GM21723 (cell line): Measurements from ENCODE around the gene HNRNPL.
A peak's percentile ranks its signal among the peaks of the same experiment; 100 is the strongest.
"Not testable (repeated sequence)": the region's sequence is repeated elsewhere in the genome, so short reads cannot be mapped to it uniquely, and the experiment has no call there.

Experiments used
- ATAC-seq: cut with Tn5 transposase; IDR thresholded peaks from one replicate; pipeline ENCODE4 v1.9.1; 2021; ENCODE audit warnings: mild to moderate bottlenecking, moderate library complexity; ENCODE audit not compliant: unreplicated experiment

HNRNPL gene

DNA sequence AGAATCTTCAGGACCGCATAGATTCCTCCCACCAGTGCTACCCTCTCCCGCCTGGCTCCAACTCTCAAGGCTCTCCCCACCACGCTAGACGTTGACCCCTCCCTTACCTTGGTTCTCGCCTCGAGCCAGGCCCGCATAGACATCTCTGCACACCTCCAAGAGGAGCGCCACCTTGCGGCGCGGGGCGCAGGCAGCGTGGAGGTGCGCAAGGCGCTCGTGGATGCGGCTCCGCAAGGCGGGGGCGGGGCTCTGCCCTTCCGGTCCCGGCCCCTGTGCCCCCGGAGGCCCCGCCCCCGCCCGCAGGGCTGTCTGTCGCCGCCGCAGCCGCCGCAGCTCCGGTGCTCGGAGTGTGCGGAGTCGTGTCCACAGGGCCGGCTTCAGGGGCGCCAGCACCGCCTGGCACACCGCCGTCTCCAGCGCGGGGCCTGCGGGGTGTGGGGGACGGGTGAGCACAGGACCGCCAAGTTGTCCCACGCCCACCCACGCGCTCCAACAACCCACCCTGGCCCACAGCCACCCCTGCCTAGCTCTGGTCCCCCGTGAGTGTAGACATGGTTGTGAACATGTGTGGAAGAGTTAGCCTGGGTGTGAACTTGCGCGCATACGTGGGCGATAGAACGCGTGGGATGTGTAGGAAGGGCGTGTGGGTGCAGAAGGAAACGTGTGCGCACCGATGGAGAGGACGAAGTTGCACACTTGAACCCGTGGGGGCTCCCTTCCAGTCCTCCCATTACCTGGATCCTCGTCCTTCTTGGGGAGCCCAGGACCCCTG, 20.2 kb upstream of the HNRNPL start:
- ATAC-seq: peak; percentile 61

DNA sequence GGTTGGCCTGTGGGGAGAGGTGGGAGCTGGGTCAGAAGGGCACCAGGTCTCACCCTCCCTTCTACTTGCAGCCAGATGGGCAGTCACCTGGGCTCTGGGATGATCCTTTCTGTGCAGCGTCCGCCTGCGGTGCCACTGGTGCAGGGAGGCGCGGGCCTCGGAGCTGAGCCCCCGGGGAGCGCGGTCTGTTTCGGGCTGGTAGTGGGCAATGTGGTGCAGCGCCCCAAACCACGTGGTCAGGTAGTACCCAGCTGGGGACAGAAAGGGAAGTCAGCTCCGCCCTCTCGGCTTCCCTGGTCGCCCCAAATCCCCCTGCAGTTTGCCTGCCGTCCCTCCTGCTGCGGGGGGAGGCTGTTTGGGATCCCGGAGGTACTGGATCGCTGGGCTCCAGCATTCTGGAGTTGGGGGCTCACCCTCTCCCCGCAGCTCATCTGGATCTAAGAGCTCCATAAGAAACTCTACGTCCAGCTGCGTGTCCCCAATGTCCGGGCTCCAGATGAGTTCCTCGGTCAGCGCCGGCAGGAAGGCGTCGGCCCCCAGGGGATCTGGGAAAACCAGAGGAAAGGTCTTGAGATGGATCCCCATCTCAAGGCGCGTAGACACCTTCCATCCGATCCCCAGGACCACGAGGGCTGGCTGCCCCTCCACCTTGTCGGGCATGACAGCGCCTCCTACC, 19.5 kb upstream of the HNRNPL start:
- no peak for ATAC-seq

DNA sequence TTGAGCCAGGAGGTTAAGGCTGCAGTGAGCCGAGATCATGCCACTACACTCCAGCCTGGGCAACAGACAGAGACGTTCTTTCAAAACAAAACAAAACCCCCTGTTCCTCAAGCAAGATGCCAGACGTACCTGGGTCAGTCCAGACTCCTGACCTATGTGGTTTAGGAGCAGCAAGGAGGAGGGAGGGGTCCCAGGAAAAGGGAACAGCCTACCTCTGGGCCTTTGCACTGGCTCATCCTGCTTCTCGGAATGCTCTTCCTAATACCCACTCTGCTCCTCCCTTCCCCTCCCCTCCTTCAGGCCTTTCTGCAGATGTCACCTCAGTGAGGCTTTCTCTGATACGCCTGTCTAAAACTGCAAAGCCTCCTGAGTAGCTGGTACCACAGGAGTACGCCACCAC, 18.8 kb upstream of the HNRNPL start:
- no peak for ATAC-seq

DNA sequence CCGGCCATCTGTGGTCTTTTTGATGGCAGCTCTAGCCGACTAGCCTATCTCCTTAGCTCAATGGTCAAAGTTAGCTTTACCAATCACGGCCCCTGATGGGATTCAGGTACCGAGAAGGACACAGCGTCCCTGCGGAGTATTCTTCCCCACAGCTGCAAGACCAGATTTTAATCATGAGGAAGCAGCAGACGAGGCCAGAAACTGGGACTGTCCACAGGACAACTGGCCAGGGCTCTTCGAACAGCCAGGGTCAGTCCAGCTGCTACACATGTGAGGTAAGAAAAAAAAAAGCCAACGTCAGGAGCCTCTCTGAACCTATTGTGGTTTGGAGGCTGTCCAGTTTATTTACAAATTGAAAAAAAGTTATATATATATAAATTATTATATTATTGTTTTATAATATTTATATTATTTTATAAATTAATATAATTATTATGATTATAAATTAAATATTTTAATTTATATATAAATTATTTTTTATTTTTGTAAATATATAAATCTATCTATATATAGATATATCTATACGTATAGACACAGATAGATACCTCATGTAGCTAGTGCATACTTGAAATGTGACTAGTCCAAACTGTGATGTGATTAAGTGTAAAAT, 17.5 kb upstream of the HNRNPL start:
- ATAC-seq: no peak

DNA sequence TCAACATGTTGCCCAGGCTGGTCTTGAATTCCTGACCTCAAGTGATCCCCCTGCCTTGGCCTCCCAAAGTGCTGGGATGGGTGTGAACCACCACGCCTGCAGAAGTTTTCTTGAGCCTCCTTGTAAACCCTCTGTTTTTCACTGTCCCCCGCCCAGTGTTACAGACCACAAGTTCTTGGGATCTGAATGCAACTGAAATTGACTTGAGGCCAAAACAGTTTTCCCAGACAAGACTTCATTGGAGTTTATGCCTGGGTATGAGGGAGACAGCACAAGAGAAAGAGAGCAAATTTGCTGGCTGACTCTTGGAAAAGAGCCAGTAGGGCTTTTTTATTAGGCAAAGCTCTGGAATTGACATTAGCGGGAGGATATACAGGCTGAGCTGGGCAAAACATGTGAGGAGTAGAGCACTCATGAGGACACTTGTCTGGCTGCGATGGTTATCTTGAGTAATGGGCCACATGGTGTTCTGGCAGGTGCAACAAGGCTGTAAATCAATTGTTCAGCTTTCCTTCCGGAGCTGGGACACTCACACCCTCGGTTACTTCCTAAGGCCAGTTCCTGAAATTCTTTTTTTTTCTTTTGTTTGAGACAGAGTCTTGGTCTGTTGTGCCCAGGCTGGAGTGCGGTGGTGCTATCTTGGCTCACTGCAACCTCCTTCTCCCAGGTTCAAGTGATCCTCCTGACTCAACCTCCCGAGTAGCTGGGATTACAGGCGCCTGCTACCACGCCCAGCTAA, 12.7 kb upstream of the HNRNPL start:
- ATAC-seq: no peak

DNA sequence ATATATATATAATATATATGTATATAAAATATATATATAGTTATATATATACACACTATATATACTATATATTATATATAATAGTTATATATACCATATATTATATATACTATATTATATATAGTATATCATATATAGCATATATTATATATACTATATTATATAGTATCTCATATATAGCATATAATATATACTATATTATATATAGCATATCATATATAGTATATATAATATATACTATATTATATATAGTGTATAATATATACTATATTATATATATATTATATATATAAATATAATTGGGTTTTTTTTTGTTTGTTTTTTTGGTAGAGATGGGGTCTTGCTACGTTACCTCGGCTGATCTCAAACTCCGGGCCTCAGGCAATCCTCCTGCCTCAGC, 11.6 kb upstream of the HNRNPL start:
- no peak for ATAC-seq

DNA sequence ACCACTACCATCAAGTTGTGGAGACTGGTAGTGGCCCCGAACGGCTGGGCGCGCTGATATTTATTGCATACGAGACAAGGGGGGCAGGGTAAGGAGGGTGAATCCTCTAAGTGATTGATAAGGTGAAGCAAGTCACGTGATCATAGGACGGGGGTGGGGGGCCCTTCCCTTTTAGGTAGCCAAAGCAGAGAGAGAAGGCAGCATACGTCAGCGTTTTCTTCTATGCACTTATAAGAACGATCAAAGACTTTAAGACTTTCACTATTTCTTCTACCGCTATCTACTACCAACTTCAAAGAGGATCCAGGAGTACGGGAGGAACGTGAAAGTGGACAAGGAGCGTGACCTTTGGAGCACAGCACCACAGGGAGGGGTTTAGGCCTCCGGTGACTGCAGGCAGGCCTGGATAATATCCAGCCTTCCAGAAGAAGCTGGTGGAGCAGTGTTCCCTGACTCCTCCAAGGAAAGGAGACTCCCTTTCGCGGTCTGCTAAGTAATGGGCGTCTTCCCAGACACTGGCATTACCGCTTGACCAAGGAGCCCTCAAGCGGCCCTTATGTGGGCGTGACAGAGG, 9.9 kb upstream of the HNRNPL start:
- not testable (repeated sequence) for ATAC-seq

DNA sequence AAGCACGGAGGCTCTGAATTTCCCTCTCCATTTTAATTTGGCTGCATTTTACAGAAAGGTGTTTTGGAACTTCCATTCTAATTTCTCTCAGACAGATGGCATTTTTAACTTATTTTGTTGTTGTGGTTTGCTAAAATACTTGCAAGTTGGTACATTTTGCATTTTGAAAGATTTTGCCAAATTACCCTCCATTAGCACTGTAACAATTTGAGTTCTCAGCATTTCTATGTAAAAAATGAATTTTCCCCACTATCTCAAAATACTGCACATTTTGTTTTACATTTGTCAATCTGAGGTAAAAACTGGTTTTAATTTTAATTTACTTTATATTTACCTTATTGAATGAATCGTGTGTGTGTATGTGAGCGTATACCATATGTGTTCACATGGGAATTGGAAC, 7.0 kb upstream of the HNRNPL start:
- no peak for ATAC-seq

DNA sequence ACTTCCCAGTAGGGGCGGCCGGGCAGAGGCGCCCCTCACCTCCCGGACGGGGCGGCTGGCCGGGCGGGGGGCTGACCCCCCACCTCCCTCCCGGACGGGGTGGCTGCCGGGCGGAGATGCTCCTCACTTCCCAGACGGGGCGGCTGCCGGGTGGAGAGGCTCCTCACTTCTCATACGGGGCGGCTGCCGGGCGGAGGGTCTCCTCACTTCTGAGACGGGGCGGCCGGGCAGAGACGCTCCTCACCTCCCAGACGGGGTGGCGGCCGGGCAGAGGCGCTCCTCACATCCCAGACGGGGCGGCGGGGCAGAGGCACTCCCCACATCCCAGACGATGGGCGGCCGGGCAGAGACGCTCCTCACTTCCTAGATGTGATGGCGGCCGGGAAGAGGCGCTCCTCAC, 6.0 kb upstream of the HNRNPL start:
- ATAC-seq: not testable (repeated sequence)

DNA sequence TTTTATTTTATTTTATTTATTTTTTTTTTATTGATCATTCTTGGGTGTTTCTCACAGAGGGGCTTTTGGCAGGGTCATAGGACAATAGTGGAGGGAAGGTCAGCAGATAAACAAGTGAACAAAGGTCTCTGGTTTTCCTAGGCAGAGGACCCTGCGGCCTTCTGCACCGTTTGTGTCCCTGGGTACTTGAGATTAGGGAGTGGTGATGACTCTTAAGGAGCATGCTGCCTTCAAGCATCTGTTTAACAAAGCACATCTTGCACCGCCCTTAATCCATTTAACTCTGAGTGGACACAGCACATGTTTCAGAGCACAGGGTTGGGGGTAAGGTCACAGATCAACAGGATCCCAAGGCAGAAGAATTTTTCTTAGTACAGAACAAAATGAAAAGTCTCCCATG, 5.2 kb upstream of the HNRNPL start:
- not testable (repeated sequence) for ATAC-seq

DNA sequence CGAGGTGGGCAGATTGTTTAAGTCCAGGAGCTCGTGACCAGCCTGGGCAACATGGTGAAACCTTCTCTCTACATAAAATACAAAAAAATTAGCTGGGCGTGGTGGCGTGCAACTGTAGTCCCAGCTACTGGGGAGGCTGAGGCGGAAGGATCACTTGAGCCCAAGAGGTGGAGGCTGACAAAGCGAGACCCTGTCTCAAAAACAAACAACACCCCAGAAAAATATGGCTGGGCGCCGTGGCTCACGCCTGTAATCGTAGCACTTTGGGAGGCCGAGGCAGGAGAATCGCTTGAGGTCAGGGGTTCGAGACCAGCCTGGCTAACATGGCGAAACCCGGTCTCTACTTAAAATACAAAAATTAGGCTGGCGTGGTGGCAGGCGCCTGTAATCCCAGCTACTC, 3.4 kb upstream of the HNRNPL start:
- no peak for ATAC-seq

DNA sequence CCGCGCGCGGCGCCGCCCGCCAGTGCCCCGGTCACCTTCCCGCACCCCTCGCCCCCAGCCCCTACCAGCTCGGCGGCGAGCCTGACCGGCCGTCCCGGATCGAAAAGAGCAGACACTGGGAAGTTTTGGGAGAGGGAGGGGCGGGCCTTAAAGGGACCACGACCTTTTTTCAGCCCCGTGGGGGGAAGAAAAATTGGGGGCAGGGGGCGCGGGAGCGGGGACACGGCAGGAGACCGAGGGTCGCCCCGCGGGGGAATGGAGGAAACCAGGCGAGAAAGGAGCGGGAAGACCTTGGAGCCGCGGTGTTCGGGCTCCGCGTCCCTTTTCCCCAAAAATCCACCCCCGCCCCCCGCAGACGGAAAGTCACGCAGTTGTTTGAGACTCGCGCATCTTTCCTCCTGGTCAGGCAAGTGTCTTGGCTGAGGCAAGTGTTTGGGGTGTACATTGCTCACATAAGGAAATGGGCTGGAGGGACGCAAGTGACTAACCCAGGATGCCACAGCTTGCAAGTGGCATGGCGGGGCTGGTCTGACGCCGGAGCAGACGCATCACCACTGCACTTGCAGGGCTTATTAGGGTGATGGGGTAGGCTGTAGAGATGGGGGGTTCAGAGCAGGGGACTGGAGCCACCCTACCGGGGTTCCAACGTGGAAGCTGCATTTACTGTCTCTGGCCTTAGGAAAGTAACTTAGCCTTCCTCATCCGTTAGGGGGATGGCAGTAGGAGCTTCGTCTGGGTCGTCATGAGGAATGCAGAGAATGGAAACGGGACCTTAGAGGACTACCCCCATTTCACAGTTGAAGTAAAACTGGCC, 2.7 kb upstream of the HNRNPL start:
- ATAC-seq: no peak

DNA sequence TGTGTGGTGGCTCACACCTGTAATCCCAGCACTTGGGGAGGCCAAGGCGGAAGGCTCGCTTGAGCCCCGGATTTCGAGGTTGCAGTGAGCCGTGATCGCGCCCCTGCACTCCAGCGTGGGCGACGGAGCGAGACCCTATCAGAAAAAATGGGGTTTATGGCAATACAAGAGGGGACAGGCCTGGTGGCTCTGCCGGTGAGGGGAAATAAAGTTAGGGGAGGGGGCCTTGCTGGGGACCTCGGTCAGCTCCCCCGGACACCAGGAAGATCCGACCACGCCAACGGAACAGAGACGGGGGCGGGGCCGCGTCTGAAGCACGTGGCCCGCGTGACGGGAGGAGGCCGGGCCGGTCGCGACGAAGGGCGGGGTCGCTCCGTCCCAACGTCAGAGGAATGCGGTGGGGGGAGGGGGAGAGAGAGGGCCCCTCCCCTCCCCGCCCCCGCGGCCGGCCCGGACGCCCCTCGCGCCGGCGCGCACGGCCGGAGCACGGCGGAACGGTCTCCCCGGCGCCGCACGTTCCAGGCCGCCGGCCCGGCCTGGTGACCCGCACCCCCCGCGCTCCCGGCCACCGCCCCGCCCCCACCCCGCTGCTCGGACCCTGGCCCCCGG, 1.9 kb upstream of the HNRNPL start:
- ATAC-seq: no peak

DNA sequence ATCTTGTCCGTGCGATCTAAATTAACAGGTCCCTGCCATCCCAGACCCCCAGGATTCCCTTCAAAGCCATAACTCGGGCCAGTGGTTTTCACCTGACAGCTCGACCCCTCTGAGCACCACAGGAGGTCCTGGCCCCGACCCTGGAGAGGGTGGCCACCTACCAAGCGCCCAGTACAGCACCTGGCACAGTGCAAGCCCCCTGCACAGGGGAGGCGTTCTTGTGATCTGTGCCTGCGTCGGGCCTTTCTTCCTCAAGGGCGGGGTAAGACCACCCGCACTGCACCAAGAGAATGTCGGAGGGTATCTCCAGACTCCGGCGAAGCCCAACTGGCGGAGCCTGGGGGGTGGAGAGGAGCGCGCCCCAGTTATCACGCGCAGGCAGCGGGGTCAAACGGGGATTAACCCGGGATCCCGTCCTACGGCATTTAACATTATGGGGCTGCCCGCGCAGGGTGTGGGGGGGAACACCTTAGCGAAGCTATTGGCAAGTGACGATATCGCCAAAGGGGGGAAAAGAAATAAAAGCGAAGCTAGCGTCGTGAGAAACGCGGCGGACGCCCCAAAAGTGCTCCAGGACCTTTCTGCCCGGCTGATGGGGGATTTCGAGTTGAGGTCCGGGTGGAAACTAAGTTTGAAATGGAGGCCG, 1.3 kb upstream of the HNRNPL start:
- no peak for ATAC-seq

DNA sequence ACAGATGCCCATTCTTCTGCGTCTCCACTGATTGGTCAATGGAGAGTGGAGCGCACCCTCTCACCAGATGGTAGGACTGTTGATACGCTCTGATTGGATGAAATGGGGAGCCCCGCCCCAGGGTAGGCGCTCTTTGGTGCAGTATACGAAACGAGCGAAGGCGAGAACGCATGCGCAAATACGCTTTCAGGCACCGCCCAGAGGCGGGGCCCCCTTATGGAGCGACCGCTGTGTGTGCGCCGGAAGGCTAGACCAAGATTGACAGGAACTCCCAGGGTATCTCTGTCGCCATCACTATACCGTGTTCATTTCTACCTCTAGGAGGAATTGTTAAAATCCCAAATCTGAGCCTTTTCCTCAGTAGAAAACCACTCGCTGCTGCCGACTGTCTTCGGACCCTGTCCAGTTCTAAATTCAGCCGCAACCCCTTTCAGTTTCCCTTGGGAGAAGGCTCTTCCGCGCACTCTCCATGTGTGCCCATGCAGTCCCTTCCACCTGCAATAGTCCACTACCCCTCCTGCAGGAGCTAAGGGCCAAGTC, 720 bp upstream of the HNRNPL start:
- ATAC-seq: peak; percentile 67

DNA sequence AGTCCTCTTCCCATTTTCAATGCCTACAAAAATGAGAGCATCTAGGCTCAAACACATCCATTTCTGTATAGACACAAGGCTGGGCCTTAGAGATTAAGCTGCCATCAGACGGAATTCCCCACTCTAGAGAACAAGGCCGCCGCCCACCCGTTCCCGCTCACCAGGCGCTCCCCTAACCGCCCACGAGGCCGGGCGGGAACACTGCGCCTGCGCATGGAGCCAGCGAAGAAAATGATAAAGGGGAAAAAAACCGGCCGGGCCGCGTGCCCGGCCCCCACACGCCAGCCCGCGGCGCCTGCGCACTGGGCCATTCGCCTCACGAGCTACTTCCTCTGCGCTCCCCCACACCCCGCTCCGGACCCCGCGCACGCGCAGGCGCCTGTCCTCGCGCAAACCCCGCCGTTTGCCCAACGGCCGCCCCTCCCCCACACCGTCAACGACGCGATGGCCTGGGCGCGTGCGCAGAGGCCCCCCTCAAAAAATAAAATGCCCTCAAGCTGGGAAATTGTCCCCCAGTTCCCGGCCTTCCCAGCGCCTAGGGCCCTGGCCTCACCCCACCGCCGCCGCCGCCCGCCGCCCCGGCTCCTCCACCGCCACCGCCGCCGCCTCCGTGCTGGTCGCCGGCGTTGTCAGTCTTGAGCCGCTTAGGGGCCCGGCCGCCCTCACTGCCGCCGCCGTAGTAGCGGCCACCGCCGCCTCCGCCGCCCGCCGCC, 483 bp downstream of the HNRNPL start:
- peak; percentile 15 for ATAC-seq

DNA sequence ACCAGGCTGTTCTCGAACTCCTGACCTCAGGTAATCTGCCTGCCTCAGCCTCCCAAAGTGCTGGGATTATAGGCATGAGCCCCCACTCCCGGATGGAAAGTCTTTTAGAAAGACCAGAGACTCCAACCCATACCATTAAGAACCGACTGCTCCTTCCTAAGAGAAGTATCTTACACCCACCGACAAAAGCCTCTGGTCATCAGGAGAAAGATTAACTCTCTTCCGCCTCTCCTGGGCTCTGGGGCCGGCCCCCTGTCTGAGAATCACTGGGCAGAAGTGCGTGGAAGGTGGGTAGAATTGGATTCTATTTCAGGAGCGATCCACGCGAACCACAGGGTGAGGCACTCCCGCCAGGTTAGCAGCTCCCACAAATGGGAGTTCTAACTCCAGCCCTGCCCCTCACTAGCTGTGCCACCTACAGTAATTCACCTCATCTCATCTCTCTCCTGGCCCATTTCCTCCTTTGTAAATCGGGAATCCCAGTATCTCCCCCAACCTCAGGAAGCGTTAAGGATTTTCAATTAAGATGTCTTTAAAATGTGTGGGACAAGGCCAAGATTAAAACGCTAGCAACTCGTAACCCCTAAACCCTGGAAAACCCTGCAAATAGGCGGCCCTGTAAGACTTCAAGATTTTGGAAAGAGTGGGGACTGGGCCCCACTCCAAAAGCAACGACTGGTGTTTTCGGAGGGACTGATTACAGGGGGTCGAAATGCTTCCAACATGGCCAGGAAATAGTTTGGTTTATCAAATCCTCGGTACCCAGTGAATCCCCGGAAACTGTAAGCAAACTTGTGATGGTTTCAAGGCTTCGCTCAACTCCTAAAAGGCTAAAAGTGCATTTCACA, 1.3 kb downstream of the HNRNPL start:
- ATAC-seq: no peak

DNA sequence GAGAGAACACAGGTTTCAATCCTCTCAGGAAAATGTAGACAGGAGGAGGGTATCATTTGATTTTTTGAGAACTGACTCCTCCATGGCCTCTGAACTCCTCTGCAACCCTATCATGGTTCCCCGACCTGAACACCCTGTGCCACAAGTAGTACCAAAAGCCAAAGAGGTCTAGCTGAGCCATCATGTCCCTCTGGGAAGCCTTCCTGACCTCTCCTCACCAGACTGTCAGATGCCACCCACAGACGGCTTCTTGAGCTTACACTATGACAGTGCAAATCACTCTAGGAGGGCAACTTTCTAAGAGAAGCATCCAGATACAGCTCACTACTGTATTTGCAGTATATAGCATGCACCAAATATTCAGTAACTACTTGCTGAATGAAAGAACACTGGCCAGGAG, 3.7 kb downstream of the HNRNPL start:
- ATAC-seq: no peak
